ENCODE data around the gene TSPAN18. TPM values are rescaled to one million over a fixed set of nuclear protein-coding genes. Genes with fewer than 3 reads are reported as not detected.

TSPAN18 gene
- total RNA-seq, 1 donor from 2014 or later: 52.8 TPM

DNA sequence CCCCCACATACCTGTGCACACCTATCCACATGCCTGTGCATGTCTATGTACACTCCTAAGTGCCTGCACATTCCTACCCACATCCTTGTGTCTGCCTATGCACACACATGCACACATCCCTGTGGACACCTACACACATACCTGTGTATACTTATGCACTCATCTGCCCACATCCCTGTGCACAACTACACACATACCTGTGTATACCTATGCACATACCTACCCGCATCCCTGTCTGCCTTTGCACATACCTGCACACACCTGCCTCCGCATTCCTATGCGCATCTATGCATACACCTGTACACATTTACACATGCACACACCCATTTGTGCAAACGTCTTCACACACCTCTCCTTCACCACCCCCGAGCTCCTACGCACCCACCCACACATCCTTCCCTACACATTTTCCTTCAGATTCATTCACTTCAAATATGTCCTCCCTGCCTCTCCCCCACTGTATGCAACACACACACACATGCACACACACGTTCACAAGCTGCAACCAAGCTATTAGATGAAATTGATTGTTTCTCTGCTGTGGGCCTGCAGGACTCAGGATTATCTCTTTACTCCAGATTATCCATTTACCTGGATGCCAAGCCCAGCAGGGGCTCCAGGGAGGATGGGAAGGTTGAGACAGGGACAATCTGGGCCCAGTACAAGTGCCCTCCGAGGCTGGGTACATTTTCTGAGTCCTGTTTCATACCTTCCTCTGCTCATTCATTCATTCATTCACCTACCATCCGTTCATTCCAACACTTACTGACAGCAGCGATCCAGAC lies 53.2 kb downstream of the TSPAN18 start:
- H3K36me3 Mint-ChIP-seq: peaks cover 14% of the 10 kb centered on the region
- no peaks in the 10 kb centered on the region for H3K9me3 Mint-ChIP-seq
- no peaks in the 10 kb centered on the region for H3K27me3 Mint-ChIP-seq
- H3K4me3 Mint-ChIP-seq: no peak overlapping the region
- no peak for DNase-seq (ENCODE audit: extremely low spot score, unreplicated experiment)
- TF ChIP-seq CTCF (conservative IDR thresholded peaks at IDR 0.05): no peak
- peaks cover 64% of the 10 kb centered on the region for H3K4me1 Mint-ChIP-seq (ENCODE audit: unreplicated experiment)
- H3K27ac Mint-ChIP-seq: peak overlapping the region; percentile 24

DNA sequence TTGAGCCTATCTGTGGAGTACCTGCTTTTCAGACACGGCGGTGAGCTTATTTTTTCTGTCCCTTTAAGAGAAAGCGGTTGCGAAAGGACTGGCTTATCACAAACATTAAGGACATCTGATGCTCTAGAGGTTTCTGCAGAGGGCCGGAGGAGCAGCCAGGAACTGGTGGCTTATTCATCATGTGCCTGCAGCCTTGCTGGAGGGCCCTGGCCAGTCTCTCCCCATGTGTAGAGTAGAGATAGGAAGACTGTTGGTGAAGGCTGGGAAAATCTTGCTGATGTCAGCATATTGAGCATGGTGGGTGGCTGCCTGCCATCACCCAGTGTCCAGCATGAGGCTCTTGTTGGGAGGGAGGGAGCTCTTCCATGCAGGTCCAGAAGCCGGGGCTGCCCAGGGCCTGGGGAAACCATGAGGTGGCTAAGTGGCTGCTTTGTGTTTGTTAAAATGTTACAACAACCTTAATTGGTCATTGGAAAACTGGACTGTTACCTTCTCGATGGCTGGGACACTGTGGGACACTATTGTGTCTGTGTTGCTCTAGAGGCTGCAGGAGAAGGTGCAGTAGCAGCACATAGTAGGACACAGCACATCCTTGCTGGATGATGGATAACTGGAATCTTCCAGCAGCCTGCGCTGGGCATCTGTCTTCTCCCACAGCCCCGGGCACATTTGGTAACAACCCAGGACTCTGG lies 54.3 kb downstream of the TSPAN18 start:
- Mint-ChIP-seq H3K27me3 (no peaks in the 10 kb centered on the region), H3K36me3 (peaks cover 14% of the 10 kb centered on the region), H3K4me3 (peak overlapping the region; percentile 35), H3K9me3 (no peaks in the 10 kb centered on the region), H3K27ac (no peak overlapping the region), H3K4me1 (ENCODE audit: unreplicated experiment) (peaks cover 68% of the 10 kb centered on the region)
- no peak for TF ChIP-seq CTCF (conservative IDR thresholded peaks at IDR 0.05)
- DNase-seq (ENCODE audit: extremely low spot score, unreplicated experiment): no peak

DNA sequence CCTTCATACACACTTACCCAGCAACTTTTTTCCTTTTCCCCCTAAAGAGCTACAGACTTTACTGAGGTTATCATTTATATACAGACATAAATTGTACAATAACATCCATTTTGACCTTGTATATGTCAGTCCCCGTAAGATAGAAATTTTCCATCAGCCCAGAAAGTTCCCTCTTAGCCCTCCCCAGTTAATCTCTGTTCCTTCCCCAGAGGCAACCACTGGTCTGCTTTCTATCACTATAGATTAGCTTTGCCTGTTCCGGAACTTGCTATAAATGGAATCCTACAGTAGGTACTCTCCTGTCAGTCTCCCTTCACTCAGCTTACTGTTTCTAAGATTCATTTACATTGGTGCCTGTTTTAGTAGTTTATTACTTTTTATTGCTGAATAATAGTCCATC lies 54.9 kb downstream of the TSPAN18 start:
- no peak for DNase-seq (ENCODE audit: extremely low spot score, unreplicated experiment)
- H3K27me3 Mint-ChIP-seq: no peaks in the 10 kb centered on the region
- H3K36me3 Mint-ChIP-seq: peaks cover 14% of the 10 kb centered on the region
- H3K4me1 Mint-ChIP-seq (ENCODE audit: unreplicated experiment): peaks cover 71% of the 10 kb centered on the region
- no peaks in the 10 kb centered on the region for H3K9me3 Mint-ChIP-seq
- TF ChIP-seq CTCF (conservative IDR thresholded peaks at IDR 0.05): no peak
- H3K4me3 Mint-ChIP-seq: no peak overlapping the region
- H3K27ac Mint-ChIP-seq: no peak overlapping the region

DNA sequence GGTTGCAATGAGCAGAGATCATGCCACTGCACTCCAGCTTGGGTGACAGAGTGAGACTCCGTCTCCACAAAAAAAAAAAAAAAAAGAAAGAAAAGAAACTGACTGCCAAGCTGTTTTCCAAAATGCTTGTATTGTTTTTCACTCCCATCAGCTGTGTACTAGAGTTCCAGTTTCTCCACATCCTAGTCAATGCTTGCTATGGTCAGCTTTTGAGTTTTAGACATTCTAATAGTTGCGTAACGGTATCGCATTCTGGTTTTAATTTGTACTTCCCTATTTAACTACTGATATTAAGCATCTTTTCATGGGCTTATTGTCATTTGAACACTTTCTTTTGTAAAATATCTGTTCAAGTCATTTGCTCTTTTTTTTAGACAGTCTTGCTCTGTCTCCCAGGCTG lies 55.7 kb downstream of the TSPAN18 start:
- H3K9me3 Mint-ChIP-seq: no peaks in the 10 kb centered on the region
- H3K27ac Mint-ChIP-seq: no peak overlapping the region
- DNase-seq (ENCODE audit: extremely low spot score, unreplicated experiment): no peak
- H3K4me1 Mint-ChIP-seq (ENCODE audit: unreplicated experiment): peaks cover 68% of the 10 kb centered on the region
- H3K27me3 Mint-ChIP-seq: no peaks in the 10 kb centered on the region
- H3K36me3 Mint-ChIP-seq: peaks cover 14% of the 10 kb centered on the region
- no peak overlapping the region for H3K4me3 Mint-ChIP-seq
- no peak for TF ChIP-seq CTCF (conservative IDR thresholded peaks at IDR 0.05)

DNA sequence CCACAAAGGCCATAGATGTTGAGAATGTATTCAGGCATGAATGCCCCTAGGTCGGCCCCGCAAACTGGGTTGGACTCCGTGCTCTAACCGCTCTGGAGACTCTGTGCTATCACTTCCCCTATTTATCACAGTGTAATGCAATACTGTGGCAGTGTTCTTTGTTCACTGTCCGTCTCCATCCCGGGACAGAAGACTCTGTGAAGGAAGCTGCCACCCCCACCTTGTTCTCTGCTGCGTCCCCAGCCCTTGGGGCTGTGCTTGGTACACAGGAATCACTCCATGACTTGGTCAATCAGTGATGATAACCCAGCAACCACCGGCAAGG lies 57.6 kb downstream of the TSPAN18 start:
- H3K36me3 Mint-ChIP-seq: peaks cover 14% of the 10 kb centered on the region
- no peak for TF ChIP-seq CTCF (conservative IDR thresholded peaks at IDR 0.05)
- no peak for DNase-seq (ENCODE audit: extremely low spot score, unreplicated experiment)
- no peaks in the 10 kb centered on the region for H3K27me3 Mint-ChIP-seq
- H3K9me3 Mint-ChIP-seq: no peaks in the 10 kb centered on the region
- H3K4me1 Mint-ChIP-seq (ENCODE audit: unreplicated experiment): peaks cover 62% of the 10 kb centered on the region
- peak overlapping the region; percentile 46 for H3K4me3 Mint-ChIP-seq
- peak overlapping the region; percentile 27 for H3K27ac Mint-ChIP-seq

Measured in type B pancreatic cell (in vitro differentiated cells).